GM19193 (cell line): Measurements from ENCODE around the gene UNKL.
A peak's percentile ranks its signal among the peaks of the same experiment; 100 is the strongest.

Experiments used
- POLR2A ChIP-seq: IDR thresholded peaks from 4 replicates; pipeline ENCODE4 v1.6.1; 2011; ENCODE audit not compliant: insufficient read depth, insufficient read length; ENCODE audit errors: extremely low read depth

The UNKL gene

GRCh38 chr16:1331712-1332617 lies 82.5 kb downstream of the UNKL start:
- no peak for TF ChIP-seq POLR2A

DNA sequence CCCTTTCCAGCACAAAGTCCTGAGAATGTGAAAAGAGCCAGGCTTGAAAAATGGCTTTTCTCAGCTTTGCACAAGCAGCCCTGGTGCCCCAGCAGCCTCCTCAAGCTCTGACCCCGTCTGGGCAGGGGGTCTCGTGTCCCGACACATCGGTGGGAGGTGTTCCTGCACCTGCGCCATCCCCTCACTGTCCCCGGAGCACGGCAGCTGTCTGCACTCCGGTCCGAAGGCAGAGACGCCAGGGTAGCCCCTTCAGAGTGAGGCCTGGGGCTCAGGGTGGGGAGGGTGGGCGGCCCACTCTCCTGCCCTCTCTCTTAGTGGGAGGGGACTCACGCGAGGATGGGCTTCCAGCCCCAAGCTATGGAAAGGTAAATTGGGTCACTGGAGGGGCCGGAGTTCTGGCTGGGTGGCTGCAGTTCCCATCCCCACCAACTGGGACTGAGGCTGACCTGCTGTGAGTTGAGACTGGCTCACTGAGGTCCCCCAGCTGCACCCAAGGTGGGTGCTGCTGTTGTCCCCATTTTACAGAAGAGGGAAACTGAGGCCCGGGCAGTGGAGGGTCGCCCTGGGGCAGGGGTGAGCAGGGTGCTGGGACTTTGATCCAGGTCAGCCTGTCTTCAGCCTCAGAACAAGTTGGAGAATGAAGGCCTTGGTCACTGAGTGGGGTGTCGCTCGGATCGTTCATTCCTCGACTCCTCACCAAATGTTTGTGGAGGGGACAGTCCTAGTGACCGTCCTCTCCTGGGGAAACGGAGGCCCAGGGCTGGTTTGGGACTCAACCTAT lies 83.4 kb downstream of the UNKL start:
- no peak for TF ChIP-seq POLR2A

DNA sequence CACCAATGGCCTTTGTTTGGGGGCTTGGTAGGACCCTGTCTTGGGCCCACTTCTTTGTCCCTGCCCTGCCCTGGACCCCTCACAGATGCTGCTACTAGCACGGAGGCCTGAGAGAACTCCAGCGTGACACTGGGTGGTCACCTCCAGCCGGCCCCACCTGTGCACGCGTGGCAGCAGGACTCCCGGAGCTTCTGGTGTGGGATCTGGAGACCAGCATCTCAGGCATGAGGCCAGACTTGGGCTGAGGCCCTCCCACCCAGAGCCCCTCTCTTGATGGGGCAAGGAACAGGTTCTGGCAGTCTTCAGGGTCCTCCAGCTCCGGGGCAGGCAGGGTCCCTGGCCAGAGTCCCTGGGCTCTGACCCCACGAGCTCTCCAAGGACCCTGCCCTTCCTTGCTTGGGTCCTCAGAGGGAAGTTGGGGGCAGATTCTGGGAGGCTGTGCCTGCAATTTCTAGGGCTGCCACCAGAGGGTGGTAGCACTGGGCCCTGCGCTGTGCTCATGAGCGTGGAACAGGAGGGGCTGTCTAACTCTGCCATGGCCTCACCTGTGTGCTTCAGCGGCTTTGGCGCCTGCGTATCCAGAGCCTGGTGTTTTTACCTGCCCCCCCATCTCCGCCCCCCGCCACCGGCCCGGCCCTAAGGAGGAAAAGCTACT lies 84.1 kb downstream of the UNKL start:
- no peak for TF ChIP-seq POLR2A

DNA sequence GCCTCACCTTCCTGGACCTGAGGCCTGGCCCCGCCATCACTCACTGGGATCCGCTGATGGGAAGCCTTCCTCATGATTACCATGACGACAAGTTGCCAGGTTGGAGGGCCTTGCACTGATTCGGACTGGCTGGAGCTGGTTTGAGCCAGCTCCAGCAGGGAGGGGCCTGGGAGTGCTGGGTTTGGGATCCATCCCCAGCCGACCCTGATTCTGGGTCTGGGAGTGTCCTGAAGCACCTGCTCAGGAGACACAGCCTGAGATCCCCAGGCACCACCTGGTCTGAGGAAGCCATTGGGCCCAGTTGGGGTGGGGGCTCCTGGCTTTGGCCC lies 86.9 kb downstream of the UNKL start:
- no peak for TF ChIP-seq POLR2A

GRCh38 chr16:1326946-1327618 lies 87.4 kb downstream of the UNKL start:
- TF ChIP-seq POLR2A = no peak

DNA sequence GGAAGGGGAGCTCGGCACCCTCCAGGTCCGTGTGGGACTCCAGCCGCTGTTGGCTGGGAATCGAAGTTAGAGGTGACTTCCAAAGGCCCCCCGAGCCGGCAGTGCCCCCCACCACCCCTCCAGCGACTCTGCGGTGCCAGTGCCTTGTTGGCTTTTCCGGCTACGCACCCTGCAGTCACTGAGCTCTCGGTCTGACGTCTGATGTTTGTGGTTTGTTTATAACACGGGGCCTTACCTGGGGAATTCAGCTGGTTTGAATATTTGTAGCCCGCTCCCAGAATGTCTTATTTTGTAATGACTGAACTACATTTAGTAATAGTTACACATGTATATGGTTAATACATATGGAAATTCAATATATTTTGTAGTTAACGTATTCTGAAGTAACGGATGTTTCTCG lies 88.1 kb downstream of the UNKL start:
- TF ChIP-seq POLR2A = no peak

- TF ChIP-seq POLR2A = peak; percentile 40
Observed at GRCh38 chr16:1325673-1326371, 88.7 kb downstream of the UNKL start.

DNA sequence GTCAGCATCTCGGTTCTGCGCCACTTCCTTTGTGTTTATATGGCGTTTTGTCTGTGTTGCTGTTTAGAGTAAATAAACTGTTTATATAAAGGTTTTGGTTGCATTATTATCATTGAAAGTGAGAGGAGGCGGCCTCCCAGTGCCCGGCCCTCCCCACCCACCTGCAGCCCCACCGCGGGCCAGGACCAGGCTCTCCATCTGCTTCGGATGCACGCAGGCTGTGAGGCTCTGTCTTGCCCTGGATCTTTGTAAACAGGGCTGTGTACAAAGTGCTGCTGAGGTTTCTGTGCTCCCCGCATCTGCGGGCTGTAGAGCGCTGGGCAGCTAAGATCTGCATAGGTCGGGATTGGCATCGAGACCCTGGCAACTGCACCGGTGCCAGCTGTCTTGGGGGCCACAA lies 89.2 kb downstream of the UNKL start:
- TF ChIP-seq POLR2A = no peak

DNA sequence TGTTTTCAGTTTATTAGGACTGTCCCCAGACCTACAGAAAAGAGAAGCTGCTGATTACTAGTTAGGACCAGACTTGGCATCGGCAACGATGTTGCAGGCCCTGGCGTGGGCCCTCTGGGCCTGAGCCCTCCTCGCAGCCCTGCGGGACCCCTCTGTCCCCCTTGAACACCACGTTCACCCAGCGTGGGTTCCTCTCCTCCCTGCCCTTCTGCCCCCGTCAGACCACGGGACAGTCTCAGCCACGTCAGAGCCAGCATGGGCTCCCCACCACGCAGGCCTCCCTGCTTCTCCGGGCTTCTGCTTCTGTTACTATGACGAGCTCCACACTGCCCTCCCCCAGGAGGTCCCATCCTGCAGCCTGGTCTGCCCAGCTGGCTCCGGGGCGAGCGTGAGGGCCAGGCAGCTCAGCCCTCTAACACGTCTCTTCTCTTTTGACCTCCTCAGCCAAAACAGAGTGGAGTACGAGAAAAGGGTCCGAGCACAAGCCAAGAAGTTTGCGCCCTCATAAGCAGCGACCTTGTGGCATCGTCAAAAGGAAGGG lies 90.1 kb downstream of the UNKL start:
- TF ChIP-seq POLR2A = no peak

DNA sequence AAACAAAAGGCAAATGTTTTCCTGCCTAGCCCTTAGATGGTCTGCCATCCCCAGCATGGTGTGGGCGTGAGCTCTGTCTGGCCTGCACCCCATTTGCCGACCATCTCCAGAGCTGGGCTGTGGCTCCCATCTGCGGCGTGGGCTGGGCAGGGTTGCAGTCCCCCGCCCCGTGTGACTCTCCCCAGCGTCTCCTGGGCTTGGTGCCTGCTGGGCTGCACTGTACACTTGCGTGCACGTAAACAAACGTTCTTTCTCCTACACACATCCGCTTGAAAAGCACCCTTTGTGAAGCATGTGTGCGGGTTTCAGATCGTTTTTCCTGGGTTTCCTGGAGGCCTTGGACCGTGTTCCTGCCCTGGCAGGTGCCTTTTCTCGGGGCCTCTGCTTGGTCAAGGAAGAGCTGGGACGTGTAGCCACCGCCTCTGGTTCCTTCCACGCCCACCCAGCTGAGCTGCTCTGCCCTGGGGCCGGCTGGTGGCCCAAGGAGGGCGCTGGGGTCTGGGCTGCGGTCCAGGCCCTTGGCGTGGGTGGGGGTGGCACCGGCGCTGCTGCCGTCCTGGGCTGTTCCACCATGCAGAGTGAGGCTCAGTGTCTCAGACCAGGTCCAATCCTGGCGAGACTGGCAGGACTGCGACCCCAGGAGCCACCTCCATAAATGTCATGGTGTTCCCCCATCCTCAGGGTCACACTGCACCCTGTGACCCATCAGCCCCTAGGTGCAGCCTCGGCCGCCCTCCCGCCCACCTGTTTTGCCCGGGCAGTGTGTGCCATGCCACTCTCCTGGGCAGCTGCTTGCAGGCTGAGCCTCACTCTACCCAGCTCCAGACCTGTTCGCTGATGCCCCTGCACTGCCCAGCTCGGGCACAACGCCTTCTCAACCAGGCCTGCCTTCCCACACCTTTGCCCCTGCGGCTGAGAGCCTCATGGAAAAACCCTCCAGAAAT lies 90.9 kb downstream of the UNKL start:
- no peak for TF ChIP-seq POLR2A

GRCh38 chr16:1322407-1322806 lies 92.1 kb downstream of the UNKL start:
- no peak for TF ChIP-seq POLR2A

DNA sequence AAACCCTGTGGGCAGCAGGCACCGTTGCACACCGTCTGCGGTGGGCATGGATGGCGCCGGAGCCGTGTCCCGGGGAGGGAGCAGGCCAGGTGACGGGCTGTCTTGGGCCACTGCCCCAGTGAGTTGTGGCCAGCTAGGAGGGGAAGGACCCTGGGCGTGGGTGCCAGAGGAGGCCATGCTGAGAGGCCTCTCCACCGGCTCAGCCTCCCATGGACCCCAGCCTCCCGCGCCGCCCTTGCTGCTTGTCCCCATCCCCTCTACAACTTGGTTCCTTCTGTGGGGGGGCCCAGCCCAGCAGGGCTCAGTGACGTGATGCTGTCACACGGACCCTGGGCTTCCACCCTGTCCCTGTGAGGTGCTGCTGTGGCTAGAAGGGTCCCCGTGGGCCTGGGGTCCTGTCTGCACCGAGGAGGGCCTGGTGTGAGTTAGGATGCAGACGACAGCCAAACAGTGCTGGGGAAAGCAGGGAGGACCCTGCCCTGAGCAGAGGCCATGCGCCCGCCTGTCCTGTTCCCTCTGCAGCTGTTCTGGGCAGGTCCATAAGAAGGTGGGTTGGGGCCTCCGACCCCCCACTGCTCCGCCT lies 93.8 kb downstream of the UNKL start:
- TF ChIP-seq POLR2A = no peak

DNA sequence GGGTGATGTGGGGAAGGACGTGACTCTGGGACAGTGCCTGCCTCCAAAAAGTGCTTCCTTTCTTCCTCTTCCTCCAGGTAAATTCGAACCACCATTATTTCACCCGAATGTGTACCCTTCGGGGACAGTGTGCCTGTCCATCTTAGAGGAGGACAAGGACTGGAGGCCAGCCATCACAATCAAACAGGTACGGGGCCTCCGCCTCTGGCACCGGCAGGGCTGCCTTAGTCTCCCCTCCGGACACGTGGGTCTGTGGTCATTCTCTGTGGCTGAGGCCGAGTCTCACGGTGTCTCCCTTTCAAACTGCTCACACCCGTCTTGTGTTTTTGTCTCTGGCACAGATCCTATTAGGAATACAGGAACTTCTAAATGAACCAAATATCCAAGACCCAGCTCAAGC lies 94.4 kb downstream of the UNKL start:
- TF ChIP-seq POLR2A = no peak
